GM12872 (cell line): ENCODE measurements around the gene OOSP4B.

Experiments
- TF ChIP-seq, protein P1 (sequence below): IDR thresholded peaks from 3 replicates; pipeline ENCODE4 v1.5.1; 2011; ENCODE audit warnings: low read depth, mild to moderate bottlenecking, low read length, moderate library complexity; ENCODE audit not compliant: insufficient read depth

OOSP4B gene

DNA sequence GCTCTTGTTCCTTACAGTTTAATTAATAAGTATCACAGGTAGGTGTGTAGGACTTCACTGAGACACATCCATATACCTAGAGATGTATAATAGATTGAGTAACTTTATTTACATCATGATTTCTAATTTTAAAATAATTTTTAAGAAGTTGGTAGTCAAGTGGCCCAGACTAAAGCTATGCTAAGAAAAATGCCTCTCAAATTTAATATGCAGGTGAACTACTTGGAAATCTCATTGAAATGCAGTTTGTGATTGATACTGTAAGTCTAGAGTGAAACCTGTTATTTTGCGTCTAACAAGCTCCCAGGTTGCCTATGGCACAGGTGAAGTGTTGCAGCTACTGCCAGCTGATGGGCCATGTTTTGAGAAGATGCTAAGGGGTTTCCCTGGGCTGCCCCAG, at the start of gene OOSP4B:
Gene OOSP4B, plus strand, starts transcription at position 301 of the 400 bp plus-strand sequence.
- TF ChIP-seq, protein P1, sequence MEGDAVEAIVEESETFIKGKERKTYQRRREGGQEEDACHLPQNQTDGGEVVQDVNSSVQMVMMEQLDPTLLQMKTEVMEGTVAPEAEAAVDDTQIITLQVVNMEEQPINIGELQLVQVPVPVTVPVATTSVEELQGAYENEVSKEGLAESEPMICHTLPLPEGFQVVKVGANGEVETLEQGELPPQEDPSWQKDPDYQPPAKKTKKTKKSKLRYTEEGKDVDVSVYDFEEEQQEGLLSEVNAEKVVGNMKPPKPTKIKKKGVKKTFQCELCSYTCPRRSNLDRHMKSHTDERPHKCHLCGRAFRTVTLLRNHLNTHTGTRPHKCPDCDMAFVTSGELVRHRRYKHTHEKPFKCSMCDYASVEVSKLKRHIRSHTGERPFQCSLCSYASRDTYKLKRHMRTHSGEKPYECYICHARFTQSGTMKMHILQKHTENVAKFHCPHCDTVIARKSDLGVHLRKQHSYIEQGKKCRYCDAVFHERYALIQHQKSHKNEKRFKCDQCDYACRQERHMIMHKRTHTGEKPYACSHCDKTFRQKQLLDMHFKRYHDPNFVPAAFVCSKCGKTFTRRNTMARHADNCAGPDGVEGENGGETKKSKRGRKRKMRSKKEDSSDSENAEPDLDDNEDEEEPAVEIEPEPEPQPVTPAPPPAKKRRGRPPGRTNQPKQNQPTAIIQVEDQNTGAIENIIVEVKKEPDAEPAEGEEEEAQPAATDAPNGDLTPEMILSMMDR = no peak

DNA sequence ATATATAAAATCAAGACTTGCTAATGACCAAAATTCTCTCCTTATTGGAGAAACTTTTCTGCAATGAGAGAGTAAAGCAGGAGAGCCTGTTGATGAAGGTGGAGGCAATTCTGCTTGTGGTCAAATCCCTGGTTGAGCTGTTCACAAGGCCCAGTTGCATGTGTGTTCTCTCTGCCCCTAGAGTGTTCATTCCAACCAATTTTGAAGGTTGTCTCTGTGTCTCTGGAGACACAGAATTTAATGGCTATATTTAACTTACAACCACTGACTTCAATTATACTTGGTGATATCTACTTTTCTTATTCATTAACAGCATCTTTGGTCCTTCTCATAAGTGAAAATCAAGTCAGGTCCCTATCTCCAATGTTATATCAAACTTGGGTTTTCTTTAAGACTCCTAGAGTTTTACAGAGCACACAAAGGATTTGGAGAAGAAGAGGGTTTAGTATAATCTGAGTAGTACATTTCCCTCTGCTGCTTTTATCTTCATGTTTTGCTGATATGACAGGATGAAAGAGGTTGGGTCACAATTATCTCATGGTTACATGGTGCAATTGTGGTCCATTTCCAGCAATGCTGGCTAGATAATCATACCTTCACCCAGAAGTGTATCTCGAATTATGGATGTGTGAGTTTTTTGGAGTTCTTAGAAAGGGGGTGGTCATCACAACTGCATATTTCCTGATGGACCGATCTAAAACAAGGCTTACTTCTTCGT, 49.1 kb upstream of the OOSP4B start:
- TF ChIP-seq, protein P1 = no peak

DNA sequence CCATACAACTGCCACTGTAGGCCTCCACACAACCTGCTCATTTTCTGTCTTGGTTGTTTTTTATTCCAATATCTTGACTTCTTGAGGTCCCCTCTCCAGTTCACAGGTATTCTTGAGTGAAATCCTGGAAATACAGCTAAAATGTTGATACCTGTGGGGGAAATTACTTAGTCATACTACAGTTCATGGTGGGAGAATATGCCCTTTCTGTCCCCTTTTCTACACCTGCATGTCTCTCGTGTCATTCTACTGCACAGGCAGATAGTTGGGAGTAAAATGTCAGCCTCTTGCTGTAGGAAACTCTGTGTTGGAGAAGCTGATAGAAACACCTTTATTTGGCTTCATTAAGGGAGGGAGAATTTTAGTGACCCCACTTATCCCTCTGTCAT, 48.6 kb upstream of the OOSP4B start:
- TF ChIP-seq, protein P1 = no peak

DNA sequence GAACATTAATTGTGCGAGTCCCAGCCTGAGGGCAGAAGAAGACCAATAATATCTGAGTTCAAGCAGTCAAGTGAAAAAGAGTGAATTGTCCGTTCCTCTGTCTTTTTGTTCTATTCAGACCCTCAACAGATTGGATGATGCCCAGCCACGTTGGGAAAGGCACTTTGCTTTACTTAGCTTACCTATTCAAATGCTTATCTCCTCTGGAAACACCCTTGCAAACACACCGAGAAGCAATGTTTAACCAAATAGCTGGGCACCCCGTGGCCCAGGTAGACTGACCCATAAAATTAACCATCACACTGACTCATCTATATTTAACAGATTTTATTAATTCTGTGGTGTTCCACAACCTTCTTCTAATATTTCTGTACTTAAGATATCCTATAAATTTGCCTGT, 43.9 kb upstream of the OOSP4B start:
- TF ChIP-seq, protein P1 = no peak

DNA sequence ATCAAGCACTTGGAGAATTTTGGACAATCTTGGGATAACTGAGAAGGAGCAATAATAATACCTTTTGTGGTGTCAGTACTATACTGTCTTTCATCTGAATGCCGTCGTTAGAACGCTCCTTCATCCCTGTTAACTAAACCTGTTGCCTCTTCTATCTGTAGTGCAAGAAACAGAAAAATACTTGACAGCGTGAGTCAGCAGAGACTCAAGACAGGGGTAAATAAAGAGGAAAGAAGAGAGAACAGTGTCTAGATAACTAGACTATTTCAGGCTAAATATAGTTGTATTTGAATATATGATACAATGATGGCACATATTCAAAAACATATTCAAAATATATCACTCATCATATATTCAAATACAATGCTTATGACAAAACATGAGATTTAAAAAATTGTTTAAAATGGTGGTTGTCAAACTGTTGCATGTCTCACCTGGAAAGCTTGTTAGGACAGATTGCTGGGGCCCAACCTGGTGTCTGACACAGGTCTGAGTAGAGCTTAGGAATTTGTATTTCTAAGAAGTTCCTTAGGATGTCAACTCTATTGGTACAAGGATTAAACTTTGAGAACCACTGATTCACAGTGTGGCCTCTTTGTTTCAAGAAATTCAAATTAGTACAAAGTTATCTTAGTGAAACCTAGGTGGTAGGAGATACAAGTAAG, 35.7 kb upstream of the OOSP4B start:
- TF ChIP-seq, protein P1 = no peak

DNA sequence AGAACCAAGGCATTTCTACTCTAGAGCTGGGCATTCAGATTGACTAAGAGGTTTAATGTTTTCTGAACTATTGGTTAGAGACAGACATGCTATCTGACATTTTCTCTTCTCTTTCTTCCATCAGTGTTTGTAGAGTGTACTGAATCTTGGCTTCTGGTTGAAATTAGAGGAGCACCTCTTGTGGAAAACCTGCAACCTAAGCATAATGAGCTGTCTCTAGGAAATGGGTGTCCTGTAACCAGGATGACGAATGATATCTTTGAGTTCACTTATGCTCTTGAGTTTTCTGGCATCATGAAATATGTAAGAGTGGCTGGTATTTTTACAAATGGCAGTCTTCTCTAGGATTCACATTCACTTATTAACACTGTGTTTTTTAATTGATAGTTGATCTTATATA, 33.8 kb upstream of the OOSP4B start:
- TF ChIP-seq, protein P1 = no peak

DNA sequence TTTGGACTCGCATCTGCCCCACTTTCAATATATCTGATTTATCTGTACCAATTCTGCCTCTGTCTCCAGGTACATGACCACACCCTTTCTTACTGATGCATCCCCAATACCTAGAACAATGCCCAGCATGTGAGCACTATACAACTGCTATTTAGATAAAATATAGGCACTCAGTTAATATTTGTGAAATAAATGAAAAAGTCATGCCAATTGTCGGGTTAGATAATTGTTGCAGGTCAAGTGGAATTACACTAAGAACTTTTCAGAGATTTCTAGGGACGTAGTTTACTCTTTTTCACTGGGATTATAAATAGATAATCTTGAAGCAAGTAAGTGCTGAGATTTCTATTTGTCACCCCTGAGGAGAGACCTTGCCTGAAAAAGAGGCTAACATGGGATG, 32.6 kb upstream of the OOSP4B start:
- TF ChIP-seq, protein P1 = no peak
